HepG2 (cell line): ENCODE results near the gene POPDC2.

Experiments used
- CEBPB ChIP-seq: IDR thresholded peaks from 2 replicates; pipeline ENCODE4 v1.6.1; 2011; ENCODE audit warnings: low read depth, low read length, improper control_type of control experiment, borderline replicate concordance
- E2F5 ChIP-seq: sonication (generic); formaldehyde crosslinking; conservative IDR thresholded peaks from 2 replicates; pipeline ENCODE4 v1.4.0; 2020; ENCODE audit warnings: missing genetic modification reagents
- EZH2 ChIP-seq: conservative IDR thresholded peaks from 2 replicates; pipeline ENCODE4 v1.6.1; 2012; ENCODE audit warnings: mild to moderate bottlenecking, low read depth, low read length, moderate library complexity
- GATAD1 ChIP-seq: IDR thresholded peaks from 2 replicates; pipeline ENCODE4 v1.6.1; 2016; ENCODE audit warnings: missing genetic modification reagents, missing compliant biosample characterization
- POLR2A ChIP-seq, 2 experiments: IDR thresholded peaks; 2 replicates each; pipeline ENCODE4 v1.6.1; 2011; ENCODE audit warnings: low read depth in 2 of 2, low read length in 2 of 2, mild to moderate bottlenecking in 1 of 2, moderate library complexity in 1 of 2; ENCODE audit not compliant: insufficient read depth in 1 of 2
- RBAK ChIP-seq: sonication (generic); formaldehyde crosslinking; IDR thresholded peaks from 2 replicates; pipeline ENCODE4 v1.5.1; 2020; ENCODE audit warnings: mild to moderate bottlenecking, missing genetic modification reagents
- YY1 ChIP-seq: IDR thresholded peaks from 2 replicates; pipeline ENCODE4 v1.6.1; 2011; ENCODE audit warnings: low read length, low read depth, moderate library complexity, mild to moderate bottlenecking; ENCODE audit not compliant: insufficient read depth, insufficient replicate concordance
- ZKSCAN1 ChIP-seq: fragments of 150-350 bp; IDR thresholded peaks from 2 replicates; pipeline ENCODE4 v1.6.1; 2014; ENCODE audit warnings: low read length

DNA sequence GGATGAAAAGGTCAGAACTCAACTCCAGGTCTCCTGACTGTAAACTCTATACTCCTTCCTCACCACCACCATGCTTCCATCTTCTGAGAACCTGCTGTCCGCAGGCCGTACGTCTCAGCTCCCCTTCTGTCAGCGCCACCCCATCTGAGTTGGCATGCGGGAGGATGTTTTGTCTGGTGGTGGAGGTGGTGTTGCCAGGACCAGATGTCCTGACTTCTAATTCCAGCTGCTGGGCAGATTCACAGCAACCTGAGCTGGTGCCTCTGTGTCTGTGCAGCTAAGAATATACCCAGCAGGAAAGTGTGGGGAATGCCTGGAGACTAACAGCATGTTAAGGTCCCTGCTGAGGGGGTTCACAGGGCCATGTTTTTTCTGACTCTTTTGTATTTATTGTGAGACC, 39.5 kb downstream of the POPDC2 start:
- no peak for TF ChIP-seq YY1
- TF ChIP-seq ZKSCAN1 = no peak
- no peak for TF ChIP-seq POLR2A (IDR thresholded peaks at IDR 0.05; ENCODE audit: insufficient read depth in 1 of 2, low read depth in 2 of 2, low read length in 2 of 2)
- TF ChIP-seq CEBPB = no peak
- no peak for TF ChIP-seq E2F5 (CRISPR knock-in tag)
- TF ChIP-seq EZH2 = no peak
- no peak for TF ChIP-seq RBAK (CRISPR knock-in tag)
- TF ChIP-seq GATAD1 (CRISPR knock-in tag) = no peak
